Measurements from ENCODE around the gene SLC1A7.

The SLC1A7 gene

DNA sequence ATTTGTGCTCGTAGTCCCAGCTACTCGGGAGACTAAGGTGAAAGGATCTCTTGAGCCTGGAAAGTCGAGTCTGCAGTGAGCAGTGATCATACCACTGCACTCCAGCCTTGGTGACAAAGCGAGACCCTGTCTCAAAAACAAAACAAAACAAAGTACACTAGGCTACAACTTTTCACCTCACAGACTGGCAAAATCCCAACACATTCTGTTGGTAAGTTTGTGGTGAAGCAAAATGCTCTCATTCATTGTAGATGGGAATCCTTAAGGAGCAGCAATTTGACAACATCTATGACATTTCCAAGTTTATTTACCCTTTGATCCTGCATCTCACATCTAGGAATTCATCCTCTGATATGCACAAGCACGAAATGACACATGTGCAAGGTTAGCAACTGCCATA is 20.2 kb upstream of the SLC1A7 start:
- ChIA-PET POLR2A (no interaction called here), CTCF (no interaction called here)
- TF ChIP-seq ELF4 (IDR thresholded peaks at IDR 0.05): no peak
- TF ChIP-seq L3MBTL2 (conservative IDR thresholded peaks at IDR 0.05): no peak
- no peak for TF ChIP-seq SP1 (IDR thresholded peaks at IDR 0.05)
- no peak for TF ChIP-seq FOXK2 (IDR thresholded peaks at IDR 0.05)
- no peak for TF ChIP-seq NFRKB (IDR thresholded peaks at IDR 0.05)
- TF ChIP-seq HDGF (IDR thresholded peaks at IDR 0.05; ENCODE audit: borderline replicate concordance): no peak
- TF ChIP-seq LEF1 (IDR thresholded peaks at IDR 0.05; ENCODE audit: borderline replicate concordance): no peak
- no peak for TF ChIP-seq ZNF384 (IDR thresholded peaks at IDR 0.05)
- no peak for TF ChIP-seq ARNT (IDR thresholded peaks at IDR 0.05)
- TF ChIP-seq SUZ12 (IDR thresholded peaks at IDR 0.05): no peak
- TF ChIP-seq PKNOX1 (IDR thresholded peaks at IDR 0.05): no peak
- no peak for TF ChIP-seq TARDBP (IDR thresholded peaks at IDR 0.05)
- no peak for TF ChIP-seq CTBP1 (IDR thresholded peaks at IDR 0.05; ENCODE audit: borderline replicate concordance)
- TF ChIP-seq FOXM1 (IDR thresholded peaks at IDR 0.05; ENCODE audit: borderline replicate concordance): no peak
- TF ChIP-seq FOXA1 (IDR thresholded peaks at IDR 0.05): no peak
- TF ChIP-seq BHLHE40 (IDR thresholded peaks at IDR 0.05; ENCODE audit: borderline replicate concordance): no peak
- DNase-seq (ENCODE audit: extremely low spot score): no peak

- ChIA-PET CTCF (no interaction called here), POLR2A (no interaction called here)
- DNase-seq (ENCODE audit: extremely low spot score): no peak
- TF ChIP-seq FOXM1 (IDR thresholded peaks at IDR 0.05; ENCODE audit: borderline replicate concordance) (no peak), ARNT (IDR thresholded peaks at IDR 0.05) (no peak), FOXA1 (IDR thresholded peaks at IDR 0.05) (no peak), HDGF (IDR thresholded peaks at IDR 0.05; ENCODE audit: borderline replicate concordance) (no peak), BHLHE40 (IDR thresholded peaks at IDR 0.05; ENCODE audit: borderline replicate concordance) (no peak), L3MBTL2 (conservative IDR thresholded peaks at IDR 0.05) (no peak), TARDBP (IDR thresholded peaks at IDR 0.05) (no peak), SUZ12 (IDR thresholded peaks at IDR 0.05) (no peak)
Observed at GRCh38 chr1:53160924-53161378, 18.5 kb upstream of the SLC1A7 start.

- TF ChIP-seq PKNOX1 (IDR thresholded peaks at IDR 0.05) (peak; percentile 28; the same call in 1 of the 2 replicates), NFRKB (IDR thresholded peaks at IDR 0.05) (no peak)
- CTCF ChIA-PET: interaction anchor here (0.7 kb wide), 1 partner anchor 230 kb away, joined by 3 read pairs; no protein-coding TSS in a partner anchor
- DNase-seq (ENCODE audit: extremely low spot score): no peak
- POLR2A ChIA-PET: no interaction called here
Observed at GRCh38 chr1:53158900-53159299, 16.5 kb upstream of the SLC1A7 start.

- no peak for TF ChIP-seq SP1 (IDR thresholded peaks at IDR 0.05)
- ChIA-PET CTCF (no interaction called here), POLR2A (no interaction called here)
- no peak for DNase-seq (ENCODE audit: extremely low spot score)
Observed at GRCh38 chr1:53156783-53157182, 14.3 kb upstream of the SLC1A7 start.

- TF ChIP-seq HDGF (IDR thresholded peaks at IDR 0.05; ENCODE audit: borderline replicate concordance) (no peak), PKNOX1 (IDR thresholded peaks at IDR 0.05) (no peak), BHLHE40 (IDR thresholded peaks at IDR 0.05; ENCODE audit: borderline replicate concordance) (no peak), ZNF384 (IDR thresholded peaks at IDR 0.05) (no peak), ELF4 (IDR thresholded peaks at IDR 0.05) (no peak), CTBP1 (IDR thresholded peaks at IDR 0.05; ENCODE audit: borderline replicate concordance) (no peak), LEF1 (IDR thresholded peaks at IDR 0.05; ENCODE audit: borderline replicate concordance) (no peak), FOXA1 (IDR thresholded peaks at IDR 0.05) (no peak), FOXK2 (IDR thresholded peaks at IDR 0.05) (no peak), L3MBTL2 (conservative IDR thresholded peaks at IDR 0.05) (no peak), SUZ12 (IDR thresholded peaks at IDR 0.05) (no peak), FOXM1 (IDR thresholded peaks at IDR 0.05; ENCODE audit: borderline replicate concordance) (no peak), NFRKB (IDR thresholded peaks at IDR 0.05) (no peak), SP1 (IDR thresholded peaks at IDR 0.05) (no peak)
- no peak for DNase-seq (ENCODE audit: extremely low spot score)
- CTCF ChIA-PET: no interaction called here
- POLR2A ChIA-PET: no interaction called here
Observed at GRCh38 chr1:53155945-53156344, 13.5 kb upstream of the SLC1A7 start.

- DNase-seq (ENCODE audit: extremely low spot score): no peak
- TF ChIP-seq CTBP1 (IDR thresholded peaks at IDR 0.05; ENCODE audit: borderline replicate concordance) (no peak), BHLHE40 (IDR thresholded peaks at IDR 0.05; ENCODE audit: borderline replicate concordance) (no peak)
- CTCF ChIA-PET: interaction anchor here (0.8 kb wide), 1 partner anchor 27 kb away, joined by 3 read pairs; no protein-coding TSS in a partner anchor
- POLR2A ChIA-PET: interaction anchor here (0.9 kb wide), 1 partner anchor 141 kb away, joined by 3 read pairs; no protein-coding TSS in a partner anchor
Observed at GRCh38 chr1:53155534-53155933, 13.1 kb upstream of the SLC1A7 start.

DNA sequence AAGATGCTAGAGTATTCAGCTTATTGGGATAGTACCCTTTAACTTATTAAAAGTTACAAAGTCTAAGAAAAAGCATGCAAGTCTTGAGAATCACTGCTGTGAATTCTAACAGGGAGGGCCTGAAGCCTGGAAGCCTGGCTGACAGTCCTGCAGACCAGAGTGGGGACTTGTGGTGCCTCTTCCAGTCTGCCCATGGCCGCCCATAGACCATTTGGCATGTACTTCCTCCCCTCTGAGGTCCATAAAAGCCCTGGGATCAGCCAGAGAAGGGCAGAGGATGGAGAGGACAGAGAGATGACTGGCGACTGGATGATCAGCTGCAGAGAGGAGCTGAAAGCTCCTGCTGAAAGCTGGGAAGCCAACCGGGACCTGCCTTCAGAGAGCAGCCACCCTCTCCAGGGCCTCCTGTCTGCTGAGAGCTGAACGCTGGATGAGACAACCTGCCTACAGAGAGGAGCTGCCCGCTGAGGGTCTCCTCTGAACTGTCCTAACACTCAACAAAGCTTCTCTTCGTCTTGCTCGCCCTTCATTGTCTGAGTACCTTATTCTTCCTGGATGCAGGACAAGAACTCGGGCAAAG is 12.5 kb upstream of the SLC1A7 start:
- ChIA-PET CTCF (interaction anchor here (0.8 kb wide), 1 partner anchor 27 kb away, joined by 3 read pairs; no protein-coding TSS in a partner anchor), POLR2A (interaction anchor here (0.9 kb wide), 1 partner anchor 141 kb away, joined by 3 read pairs; no protein-coding TSS in a partner anchor)
- DNase-seq (ENCODE audit: extremely low spot score): no peak
- no peak for TF ChIP-seq BHLHE40 (IDR thresholded peaks at IDR 0.05; ENCODE audit: borderline replicate concordance)
- no peak for TF ChIP-seq NFRKB (IDR thresholded peaks at IDR 0.05)

Data from HEK293T (cell line).